Endodermal cell (in vitro differentiated cells): Measurements from ENCODE around the gene SVOPL. TPM values are rescaled to one million over a fixed set of nuclear protein-coding genes. Genes with fewer than 3 reads are reported as not detected.
"Not testable (repeated sequence)": the region's sequence is repeated elsewhere in the genome, so short reads cannot be mapped to it uniquely, and the experiment has no call there.

ENCODE experiments used
- DNase-seq: peaks from one replicate; pipeline ENCODE4 v3.0.0-alpha.2; 2017
- H3K27ac ChIP-seq: 2 replicates; pipeline ENCODE4 v1.5.1; 2013; ENCODE audit warnings: mild to moderate bottlenecking, low read depth, low read length, moderate library complexity
- H3K27me3 ChIP-seq: 2 replicates; pipeline ENCODE4 v1.6.1; 2013; ENCODE audit warnings: mild to moderate bottlenecking, low read length, moderate library complexity; ENCODE audit not compliant: insufficient read depth, control insufficient read depth, poor library complexity, severe bottlenecking
- H3K36me3 ChIP-seq: 2 replicates; pipeline ENCODE4 v1.7.0; 2013; ENCODE audit warnings: mild to moderate bottlenecking, low read length, moderate library complexity; ENCODE audit not compliant: control insufficient read depth, insufficient read depth
- H3K4me1 ChIP-seq: one replicate; pipeline ENCODE4 v1.7.0; 2013; ENCODE audit warnings: low read length; ENCODE audit not compliant: control insufficient read depth, insufficient read depth
- H3K4me3 ChIP-seq: 2 replicates; pipeline ENCODE4 v1.5.1; 2013; ENCODE audit warnings: mild to moderate bottlenecking, low read length, moderate library complexity
- H3K9ac ChIP-seq: 2 replicates; pipeline ENCODE4 v1.6.1; 2013; ENCODE audit warnings: mild to moderate bottlenecking, low read length, moderate library complexity; ENCODE audit not compliant: poor library complexity, severe bottlenecking; ENCODE audit errors: extremely low read depth
- H3K9me3 ChIP-seq: 2 replicates; pipeline ENCODE4 v1.6.1; 2013; ENCODE audit warnings: mild to moderate bottlenecking, low read length, moderate library complexity; ENCODE audit not compliant: control insufficient read depth
- H3K27ac Mint-ChIP-seq: 2 replicates; pipeline ENCODE4 v1.8.0; 2020; ENCODE audit warnings: mixed read lengths
- H3K27me3 Mint-ChIP-seq: 2 replicates; pipeline ENCODE4 v1.8.0; 2021; ENCODE audit warnings: mild to moderate bottlenecking, mixed read lengths; ENCODE audit not compliant: insufficient read depth
- H3K36me3 Mint-ChIP-seq: 2 replicates; pipeline ENCODE4 v1.8.0; 2020; ENCODE audit warnings: low read depth, mixed read lengths
- H3K4me1 Mint-ChIP-seq: 2 replicates; pipeline ENCODE4 v1.8.0; 2020; ENCODE audit warnings: mixed read lengths
- H3K4me3 Mint-ChIP-seq: 2 replicates; pipeline ENCODE4 v1.8.0; 2020; ENCODE audit warnings: mild to moderate bottlenecking, moderate library complexity, mixed read lengths
- H3K9me3 Mint-ChIP-seq: 2 replicates; pipeline ENCODE4 v1.8.0; 2020; ENCODE audit warnings: mild to moderate bottlenecking, mixed read lengths
- CTCF ChIP-seq: fragments of 200-600 bp; sonication (generic); conservative IDR thresholded peaks from 2 replicates; pipeline ENCODE4 v1.5.0; 2021; ENCODE audit warnings: antibody characterized with exemption, mild to moderate bottlenecking
- WGBS, 2 experiments: methylation state at CpG; one replicate each; pipeline versions ENCODE4 v1.1.5 to v1.1.7; 2013; ENCODE audit warnings: missing lambda C conversion rate in 2 of 2, mixed read lengths in 1 of 2; ENCODE audit not compliant: insufficient coverage in 1 of 2, insufficient read length in 1 of 2; 5-methylcytosine and 5-hydroxymethylcytosine counted together
- total RNA-seq, 2 donors: library from RNA; stranded (reverse); fragmentation: NEBNext Ultra II Directional in 1 of 2; extraction: Animal tissue kit (Norgen Biotek cat#: 25700) in 1 of 2; gene quantifications; 2 replicates in 1 of 2; 3 replicates in 1 of 2; pipeline ENCODE4 v1.2.1, GENCODE V29; 2021

SVOPL gene
- total RNA-seq, 2 donors from 2014 or later: 0.86 to 0.95 TPM

- Mint-ChIP-seq H3K4me1 (no peaks in the 10 kb centered on the region), H3K27me3 (no peaks in the 10 kb centered on the region), H3K4me3 (no peak overlapping the region), H3K9me3 (no peaks in the 10 kb centered on the region), H3K36me3 (no peaks in the 10 kb centered on the region), H3K27ac (no peak overlapping the region)
- no peak for DNase-seq
- WGBS, 2 experiments: 91 to 93% methylated on average over 4 to 9 of the region's 9 CpGs
- H3K4me1 ChIP-seq: no peaks in the 10 kb centered on the region
- H3K9me3 ChIP-seq: no peaks in the 10 kb centered on the region
- no peak for TF ChIP-seq CTCF
- H3K4me3 ChIP-seq: no peak overlapping the region
- no peaks in the 10 kb centered on the region for H3K36me3 ChIP-seq
- no peak overlapping the region for H3K9ac ChIP-seq
- no peak overlapping the region for H3K27ac ChIP-seq
- H3K27me3 ChIP-seq: no peaks in the 10 kb centered on the region
Observed at GRCh38 chr7:138699661-138700060, 1.5 kb downstream of the SVOPL start.

GRCh38 chr7:138698281-138698680 lies 2.9 kb downstream of the SVOPL start:
- no peaks in the 10 kb centered on the region for H3K9me3 ChIP-seq
- no peaks in the 10 kb centered on the region for H3K27me3 ChIP-seq
- no peak overlapping the region for H3K27ac ChIP-seq
- H3K36me3 Mint-ChIP-seq: no peaks in the 10 kb centered on the region
- H3K4me3 Mint-ChIP-seq: no peak overlapping the region
- no peak overlapping the region for H3K4me3 ChIP-seq
- H3K36me3 ChIP-seq: no peaks in the 10 kb centered on the region
- no peak overlapping the region for H3K9ac ChIP-seq
- TF ChIP-seq CTCF: no peak
- H3K27me3 Mint-ChIP-seq: no peaks in the 10 kb centered on the region
- H3K4me1 ChIP-seq: no peaks in the 10 kb centered on the region
- H3K9me3 Mint-ChIP-seq: no peaks in the 10 kb centered on the region
- no peak overlapping the region for H3K27ac Mint-ChIP-seq
- no peak for DNase-seq
- WGBS, 2 experiments: 91 to 94% methylated on average over 6 to 7 of the region's 7 CpGs
- H3K4me1 Mint-ChIP-seq: no peaks in the 10 kb centered on the region

- H3K27me3 Mint-ChIP-seq: no peaks in the 10 kb centered on the region
- no peak overlapping the region for H3K9ac ChIP-seq
- 73 to 83% methylated on average over 1 of the region's 2 CpGs for whole genome bisulfite sequencing, 2 experiments
- no peaks in the 10 kb centered on the region for H3K9me3 ChIP-seq
- H3K36me3 Mint-ChIP-seq: no peaks in the 10 kb centered on the region
- no peak for DNase-seq
- H3K27ac ChIP-seq: no peak overlapping the region
- H3K27me3 ChIP-seq: no peaks in the 10 kb centered on the region
- TF ChIP-seq CTCF: no peak
- H3K4me1 Mint-ChIP-seq: no peaks in the 10 kb centered on the region
- H3K4me1 ChIP-seq: no peaks in the 10 kb centered on the region
- no peak overlapping the region for H3K27ac Mint-ChIP-seq
- H3K4me3 Mint-ChIP-seq: no peak overlapping the region
- no peaks in the 10 kb centered on the region for H3K36me3 ChIP-seq
- no peaks in the 10 kb centered on the region for H3K9me3 Mint-ChIP-seq
- H3K4me3 ChIP-seq: no peak overlapping the region
Observed at GRCh38 chr7:138697535-138698182, 3.5 kb downstream of the SVOPL start.

- not testable (repeated sequence) for H3K4me3 ChIP-seq, H3K27me3 Mint-ChIP-seq, H3K4me1 ChIP-seq, H3K36me3 Mint-ChIP-seq, H3K4me3 Mint-ChIP-seq, H3K27ac Mint-ChIP-seq, H3K9me3 Mint-ChIP-seq, H3K9ac ChIP-seq, H3K9me3 ChIP-seq, H3K27me3 ChIP-seq, DNase-seq, H3K27ac ChIP-seq, H3K36me3 ChIP-seq, H3K4me1 Mint-ChIP-seq
- 94 to 100% methylated on average over 6 to 9 of the region's 9 CpGs for WGBS, 2 experiments
Observed at GRCh38 chr7:138695776-138696175, 5.4 kb downstream of the SVOPL start.
